Prostate gland (tissue), 2 donors: ENCODE data around the gene CS.
A peak's percentile ranks its signal among the peaks of the same experiment; 100 is the strongest.

Experiments used
- POLR2A ChIP-seq: fragments of 450-650 bp; IDR thresholded peaks from one replicate; pipeline ENCODE4 v1.6.1; 2016; ENCODE audit warnings: antibody characterized with exemption, mild to moderate bottlenecking
- TF ChIP-seq, protein P1 (sequence below), 4 experiments: fragments of 200-600 bp in 2 of 4; fragments of 450-650 bp in 2 of 4; sonication (generic) in 2 of 4; IDR thresholded peaks; 1 replicate in 3 of 4; 2 replicates in 1 of 4; pipeline ENCODE4 v1.5.1; 2016 to 2019; ENCODE audit warnings: antibody characterized with exemption in 4 of 4, mild to moderate bottlenecking in 2 of 4, moderate library complexity in 2 of 4

DNA sequence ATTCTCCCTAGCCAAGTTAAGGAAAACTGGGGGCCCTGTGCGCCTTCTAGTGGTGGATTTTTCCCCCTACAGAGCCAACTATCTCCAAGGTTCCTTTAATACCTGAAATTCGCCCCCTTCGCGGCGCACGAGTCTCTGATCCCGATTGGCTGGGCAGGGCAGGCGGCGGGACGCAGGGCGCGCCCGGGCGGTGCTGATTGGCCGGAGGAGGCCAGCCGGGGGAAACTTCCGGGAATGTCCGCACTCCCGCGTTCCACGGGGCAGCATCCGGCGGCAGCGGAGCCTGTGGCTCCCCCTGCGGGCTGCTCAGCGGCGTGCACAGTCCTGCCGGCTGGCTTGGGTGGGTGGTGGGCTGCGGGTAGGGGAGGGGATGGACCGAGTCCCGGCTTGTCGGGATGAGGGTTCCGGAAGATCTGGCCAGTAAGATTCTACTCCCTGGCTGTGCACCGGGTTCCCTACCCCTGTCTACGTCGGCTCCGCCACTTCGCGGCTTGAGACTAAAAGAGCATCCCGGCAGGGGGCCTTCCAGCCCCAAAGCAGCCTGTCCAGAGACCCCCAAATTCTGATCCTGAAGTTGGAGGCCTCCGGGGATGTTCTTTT is 75.9 kb downstream of the CS start, which contains the start of gene NABP2:
- TF ChIP-seq, protein P1, sequence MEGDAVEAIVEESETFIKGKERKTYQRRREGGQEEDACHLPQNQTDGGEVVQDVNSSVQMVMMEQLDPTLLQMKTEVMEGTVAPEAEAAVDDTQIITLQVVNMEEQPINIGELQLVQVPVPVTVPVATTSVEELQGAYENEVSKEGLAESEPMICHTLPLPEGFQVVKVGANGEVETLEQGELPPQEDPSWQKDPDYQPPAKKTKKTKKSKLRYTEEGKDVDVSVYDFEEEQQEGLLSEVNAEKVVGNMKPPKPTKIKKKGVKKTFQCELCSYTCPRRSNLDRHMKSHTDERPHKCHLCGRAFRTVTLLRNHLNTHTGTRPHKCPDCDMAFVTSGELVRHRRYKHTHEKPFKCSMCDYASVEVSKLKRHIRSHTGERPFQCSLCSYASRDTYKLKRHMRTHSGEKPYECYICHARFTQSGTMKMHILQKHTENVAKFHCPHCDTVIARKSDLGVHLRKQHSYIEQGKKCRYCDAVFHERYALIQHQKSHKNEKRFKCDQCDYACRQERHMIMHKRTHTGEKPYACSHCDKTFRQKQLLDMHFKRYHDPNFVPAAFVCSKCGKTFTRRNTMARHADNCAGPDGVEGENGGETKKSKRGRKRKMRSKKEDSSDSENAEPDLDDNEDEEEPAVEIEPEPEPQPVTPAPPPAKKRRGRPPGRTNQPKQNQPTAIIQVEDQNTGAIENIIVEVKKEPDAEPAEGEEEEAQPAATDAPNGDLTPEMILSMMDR (IDR thresholded peaks at IDR 0.05): peak; percentile 82 to 99 (median 96)
- TF ChIP-seq POLR2A: peak; percentile 42
